ENCODE measurements around the gene ARHGEF12.

Gene ARHGEF12

DNA sequence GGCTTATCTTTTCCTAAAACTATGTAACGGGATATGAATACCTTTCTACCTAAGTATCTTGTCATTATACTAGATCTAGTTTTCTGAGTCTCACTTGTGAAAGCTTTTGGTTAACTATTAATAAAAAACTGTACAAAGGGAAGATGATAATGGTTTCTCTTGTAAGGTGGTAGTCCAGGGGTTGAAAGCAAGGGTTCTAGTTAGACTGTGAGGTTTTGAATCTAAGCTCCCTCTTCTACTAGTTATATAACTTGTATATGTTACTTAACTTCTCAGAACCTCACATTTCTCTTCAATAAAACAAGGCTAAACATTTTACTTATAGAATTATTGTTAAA is 54.3 kb downstream of the ARHGEF12 start:
- no peak for DNase-seq

DNA sequence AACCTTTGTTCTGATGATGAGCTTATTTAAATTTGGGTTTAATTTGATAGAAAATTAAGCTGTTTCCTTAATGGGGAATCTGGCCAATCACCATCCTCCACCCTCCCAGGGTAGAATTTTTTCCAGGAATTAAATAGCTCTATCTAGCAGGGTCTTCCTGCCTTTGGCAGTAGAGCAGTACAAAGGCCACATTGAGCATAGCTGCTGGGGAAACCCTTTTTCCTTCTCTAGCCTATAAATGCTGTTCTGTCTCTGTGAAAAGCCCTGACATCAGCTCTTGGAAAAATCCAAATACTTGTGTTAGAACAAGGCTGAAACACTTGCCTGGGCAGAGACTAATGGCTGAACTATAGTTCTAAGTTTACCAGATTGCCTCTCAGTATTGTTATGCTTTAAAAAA is 55.1 kb downstream of the ARHGEF12 start:
- DNase-seq: no peak

GRCh38 chr11:120391854-120392253 is 55.6 kb downstream of the ARHGEF12 start:
- DNase-seq: no peak

DNA sequence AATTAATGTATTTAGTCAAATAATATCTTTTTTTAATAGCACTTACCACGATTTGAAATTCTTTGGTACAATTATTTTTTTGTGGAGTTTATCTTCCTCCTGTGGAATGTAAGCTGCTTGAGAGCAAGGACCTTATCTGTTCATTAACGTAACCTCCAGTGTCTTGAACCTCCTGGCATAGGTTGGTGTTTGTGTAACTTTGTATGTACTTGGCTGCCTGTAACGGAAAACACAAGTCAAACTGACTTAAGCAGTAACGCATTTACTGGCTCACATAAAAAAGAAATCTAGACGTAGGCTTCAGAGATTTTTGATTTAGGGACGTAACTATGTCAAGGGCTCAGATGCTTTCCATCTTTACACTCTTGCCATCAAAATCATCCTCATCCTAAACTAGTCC is 56.1 kb downstream of the ARHGEF12 start:
- DNase-seq: no peak

DNA sequence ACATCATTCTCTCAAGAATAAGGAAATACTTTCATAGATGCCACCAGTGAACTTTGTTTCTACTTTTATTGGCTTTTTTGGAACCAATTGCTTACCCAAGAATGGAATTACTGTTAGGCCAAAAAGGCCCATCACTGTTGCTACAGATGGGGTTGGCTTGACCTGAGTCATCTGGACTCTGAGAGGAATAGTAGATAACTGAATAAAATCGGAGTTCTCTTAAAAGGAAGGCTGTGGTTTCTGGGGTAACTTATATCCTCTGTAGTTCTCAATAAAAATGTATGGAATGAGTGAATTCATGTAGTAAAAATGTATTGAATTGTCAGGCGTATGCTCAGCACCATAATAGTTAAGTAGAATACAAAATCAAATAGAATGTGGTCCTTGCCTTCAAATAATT is 56.6 kb downstream of the ARHGEF12 start:
- DNase-seq: peak; percentile 66

- no peak for DNase-seq
Observed at GRCh38 chr11:120394119-120394518, 57.9 kb downstream of the ARHGEF12 start.

- no peak for DNase-seq
Observed at GRCh38 chr11:120395778-120396177, 59.6 kb downstream of the ARHGEF12 start.

GRCh38 chr11:120398132-120398531 is 61.9 kb downstream of the ARHGEF12 start:
- peak; percentile 81 for DNase-seq

- no peak for DNase-seq
Observed at GRCh38 chr11:120399307-120399706, 63.1 kb downstream of the ARHGEF12 start.

DNA sequence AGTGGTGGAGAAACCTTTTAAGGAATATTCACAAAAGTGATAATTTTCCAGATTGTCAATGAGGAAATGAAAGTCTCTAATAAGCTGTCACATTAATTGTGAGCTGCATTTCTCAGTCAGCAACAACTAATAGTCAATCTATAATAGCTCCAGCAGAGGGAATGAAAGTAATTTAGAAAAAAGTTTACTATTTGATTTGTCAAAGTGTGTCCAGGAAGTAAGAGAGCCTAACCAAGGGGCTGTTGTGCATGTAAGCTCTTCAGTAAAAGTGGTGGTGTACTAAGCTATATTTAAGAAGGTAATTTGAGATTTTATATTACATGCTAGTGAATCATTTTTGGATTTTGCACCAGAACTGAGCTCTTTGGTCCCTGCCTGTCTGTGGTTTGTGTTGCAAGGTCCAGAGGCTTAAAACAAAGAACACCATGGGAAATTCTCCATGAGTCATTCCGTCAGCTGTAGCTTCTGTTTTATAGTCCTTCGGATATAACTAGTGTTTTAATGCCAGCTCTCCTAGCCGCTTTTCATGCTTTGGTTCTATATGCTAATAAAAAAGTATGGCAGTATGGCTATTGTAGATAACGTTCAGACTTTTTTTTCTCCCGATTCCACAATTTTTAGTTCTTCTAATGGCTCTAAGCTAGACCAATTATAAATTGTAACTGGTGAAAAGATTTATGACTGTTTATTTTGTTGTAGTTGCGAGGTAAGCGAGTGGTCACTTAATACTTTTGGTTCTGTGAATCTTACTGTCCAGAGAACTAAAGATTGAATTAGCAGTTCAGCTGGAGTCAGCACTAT is 64.6 kb downstream of the ARHGEF12 start:
- peak; percentile 99 for DNase-seq

DNA sequence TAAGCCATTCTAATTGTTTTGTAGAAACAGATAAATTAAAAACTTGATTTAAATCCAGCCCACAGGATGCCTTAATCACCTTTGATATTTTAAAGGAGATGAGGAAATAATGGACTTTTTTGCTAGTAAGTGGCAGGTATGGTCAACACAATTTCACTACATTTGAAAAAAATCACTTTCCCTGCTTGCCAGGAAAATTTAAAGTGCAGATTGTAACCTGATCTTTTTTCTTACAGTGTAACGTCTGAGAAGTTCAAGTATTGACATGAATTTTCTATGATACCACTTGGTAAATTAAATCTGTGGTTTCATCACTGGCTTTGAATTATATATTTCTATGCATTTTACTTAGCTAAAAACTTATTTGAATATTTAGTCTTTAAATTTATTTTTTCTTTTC is 65.3 kb downstream of the ARHGEF12 start:
- DNase-seq: no peak

DNA sequence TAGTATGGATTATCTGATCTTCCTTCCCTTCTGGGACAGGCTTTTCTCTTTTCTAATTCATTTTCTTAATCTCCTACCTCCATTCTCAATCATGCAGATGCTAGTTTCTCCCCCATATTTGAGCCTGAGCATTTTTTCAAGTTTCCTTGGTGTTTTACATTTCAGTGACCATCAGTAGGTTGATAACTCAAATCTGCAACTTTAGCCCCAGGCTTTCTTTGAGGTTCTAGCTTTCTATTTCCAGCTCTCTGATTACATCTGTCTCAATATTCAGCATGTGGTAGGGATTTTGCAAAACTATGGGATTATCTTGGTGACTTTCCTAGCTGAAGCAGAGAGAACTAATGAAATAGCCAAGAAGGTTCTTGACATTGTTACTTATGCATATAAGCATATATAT is 67.8 kb downstream of the ARHGEF12 start:
- peak; percentile 33 for DNase-seq

GRCh38 chr11:120404495-120404894 is 68.3 kb downstream of the ARHGEF12 start:
- DNase-seq: no peak

- no peak for DNase-seq
Observed at GRCh38 chr11:120409655-120410054, 73.4 kb downstream of the ARHGEF12 start.

- DNase-seq: no peak
Observed at GRCh38 chr11:120410622-120411380, 74.6 kb downstream of the ARHGEF12 start.

- peak; percentile 89 for DNase-seq
Observed at GRCh38 chr11:120413480-120413879, 77.3 kb downstream of the ARHGEF12 start.

DNA sequence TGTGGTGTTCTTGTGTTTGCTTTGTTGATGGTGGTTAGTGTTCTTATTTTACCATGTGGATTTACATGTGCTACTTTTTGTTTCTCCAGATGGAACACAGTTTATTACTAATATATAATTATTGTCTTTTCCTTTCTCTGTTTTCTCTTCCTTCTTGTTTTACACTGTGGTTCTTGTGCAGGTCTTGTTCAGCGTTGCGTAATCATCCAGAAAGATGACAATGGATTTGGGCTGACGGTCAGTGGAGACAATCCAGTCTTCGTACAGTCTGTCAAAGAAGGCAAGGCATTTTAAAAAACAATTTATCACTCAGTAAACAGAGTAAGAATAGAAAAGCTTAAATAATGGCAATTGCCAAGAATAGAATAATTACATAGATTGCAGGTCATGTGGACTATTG is 84.4 kb downstream of the ARHGEF12 start:
- no peak for DNase-seq

DNA sequence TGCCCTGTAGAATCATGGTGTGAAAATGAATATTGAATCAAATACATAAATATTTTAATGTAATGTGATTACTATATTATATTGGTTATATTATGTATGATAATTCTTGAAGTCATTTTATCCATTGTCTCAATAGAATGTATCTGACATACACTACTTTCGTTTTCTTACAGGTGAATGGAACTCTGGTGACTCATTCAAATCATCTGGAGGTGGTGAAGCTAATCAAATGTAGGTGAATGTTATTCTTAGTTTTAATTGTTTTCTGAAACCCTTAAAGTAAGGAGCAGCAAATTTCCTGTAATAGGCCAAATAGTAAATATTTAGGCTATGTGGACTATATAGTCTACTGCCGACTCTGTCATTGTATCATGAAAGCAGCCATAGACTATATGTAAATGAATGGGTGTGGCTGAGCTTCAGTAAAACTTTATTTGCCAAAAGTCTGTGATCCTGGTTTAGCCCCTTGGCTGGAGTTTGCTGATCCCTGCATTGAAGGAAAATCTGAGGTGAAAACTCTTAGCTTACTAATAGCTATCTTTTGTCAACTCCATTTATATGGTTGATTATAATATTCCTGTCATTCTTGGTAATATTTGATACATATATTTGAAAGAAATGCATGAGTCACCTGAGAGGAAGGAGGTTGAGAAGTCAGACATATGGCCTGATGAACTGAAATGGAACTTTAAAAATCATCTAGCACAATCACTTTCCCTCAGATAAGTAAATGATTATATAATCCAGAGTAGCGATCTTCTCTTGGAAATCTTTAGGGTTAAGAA is 88.2 kb downstream of the ARHGEF12 start:
- DNase-seq: no peak

GRCh38 chr11:120424970-120425332 is 88.7 kb downstream of the ARHGEF12 start:
- DNase-seq: no peak

DNA sequence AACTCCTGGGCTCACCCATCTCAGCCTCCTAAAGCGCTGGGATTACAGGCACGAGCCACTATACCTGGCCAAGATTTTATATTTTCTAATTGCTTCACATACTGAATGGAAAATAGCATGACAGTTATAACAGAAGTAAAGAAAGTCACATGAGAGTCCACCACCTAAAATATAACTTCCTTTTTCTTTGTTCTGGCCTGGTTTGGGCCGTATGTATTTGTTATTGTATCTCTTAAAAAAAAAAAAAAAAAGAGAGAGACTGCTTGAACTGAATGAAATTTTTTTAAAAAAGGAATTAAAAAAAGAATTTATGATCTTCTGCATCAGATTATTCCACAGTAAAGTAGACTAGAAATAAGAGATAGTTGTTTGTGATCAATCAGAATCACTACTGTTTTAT is 89.3 kb downstream of the ARHGEF12 start:
- DNase-seq: no peak

DNA sequence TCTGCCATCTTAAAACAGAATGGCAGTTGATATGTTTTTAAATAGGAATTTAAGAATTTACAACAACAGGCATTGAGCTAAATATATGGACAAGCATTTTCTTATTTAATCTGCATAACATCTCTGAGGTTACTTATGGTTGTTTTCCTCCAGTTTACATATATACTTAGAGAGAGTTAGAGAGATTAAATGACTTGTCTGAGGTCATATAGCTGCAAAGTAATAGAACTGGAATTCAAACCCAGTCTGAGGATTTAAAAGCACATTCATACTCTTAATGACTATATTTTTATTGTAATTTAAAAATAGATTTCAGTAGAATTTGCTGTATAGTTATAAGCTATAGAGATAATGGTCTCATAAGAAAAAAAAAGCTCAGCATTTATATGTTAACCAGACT is 93.9 kb downstream of the ARHGEF12 start:
- DNase-seq: no peak

DNA sequence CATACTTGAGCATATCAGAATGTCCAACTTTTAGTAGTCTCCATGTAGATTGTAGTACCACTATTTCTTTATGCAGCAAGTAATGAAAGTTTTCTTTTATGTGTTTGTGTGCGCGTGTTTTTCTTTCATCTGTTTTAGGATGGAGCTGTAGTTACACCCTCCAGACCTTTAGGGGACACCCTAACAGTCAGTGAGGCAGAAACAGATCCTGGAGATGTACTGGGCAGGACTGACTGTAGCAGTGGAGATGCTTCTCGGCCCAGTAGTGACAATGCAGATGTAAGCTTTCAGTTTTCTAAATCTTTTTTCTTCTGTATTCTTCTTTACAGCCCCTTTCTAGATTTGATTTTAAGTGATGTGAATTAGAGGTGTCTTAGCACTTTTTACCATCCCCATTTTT is 95.4 kb downstream of the ARHGEF12 start:
- DNase-seq: peak; percentile 74
